Endothelial cell of umbilical vein (primary cell): Measurements from ENCODE around the gene ASXL2. TPM values are rescaled to one million over a fixed set of nuclear protein-coding genes. Genes with fewer than 3 reads are reported as not detected.

Experiments used
- BruUV-seq: library from RNA; stranded (reverse); fragments of 400-500 nt; replicated peaks from 2 replicates; lab custom pipeline; 2021; lab: Mats Ljungman, UMichigan
- CTCF ChIA-PET: fragments of 300-600, 350-600 bp; sonication (Branson Sonifier 250); formaldehyde crosslinking; loops from one replicate; lab custom pipeline; 2021; ENCODE audit warnings: antibody characterized with exemption, inconsistent platforms; lab: Charles Lee
- POLR2A ChIA-PET: fragments of 300-600, 350-600 bp; sonication (Branson Sonifier 250); formaldehyde crosslinking; loops from one replicate; lab custom pipeline; 2021; ENCODE audit warnings: antibody characterized with exemption, inconsistent platforms; lab: Charles Lee
- DNase-seq: peaks from one replicate; pipeline ENCODE4 v3.0.0-alpha.2; 2011; ENCODE audit warnings: low read depth, low spot score
- FAIRE-seq: peaks from 2 replicates; lab custom pipeline; 2011; peaks lifted over from hg19 to GRCh38; lab: Jason Lieb, UNC
- H2AFZ ChIP-seq: 2 replicates; pipeline ENCODE4 v1.6.0; 2012; ENCODE audit warnings: low read depth, low read length, control low read depth, inconsistent platforms
- H3K27ac ChIP-seq: 2 replicates; pipeline ENCODE4 v1.5.1; 2011; ENCODE audit warnings: low read depth, mild to moderate bottlenecking, control low read depth, low read length, moderate library complexity; ENCODE audit not compliant: insufficient read depth
- H3K27me3 ChIP-seq, 2 experiments: 2 replicates each; pipeline versions ENCODE4 v1.6.0 to v1.6.1; 2011; ENCODE audit warnings: low read length in 2 of 2, mixed read lengths in 1 of 2; ENCODE audit not compliant: control insufficient read depth in 2 of 2, insufficient read depth in 2 of 2
- H3K36me3 ChIP-seq, 2 experiments: 2 replicates in 1 of 2; 3 replicates in 1 of 2; pipeline ENCODE4 v1.5.1; 2011; ENCODE audit warnings: low read length in 2 of 2, mild to moderate bottlenecking in 1 of 2, moderate library complexity in 1 of 2; ENCODE audit not compliant: control insufficient read depth in 2 of 2, insufficient read depth in 2 of 2; ENCODE audit errors: extremely low read depth in 1 of 2
- H3K4me1 ChIP-seq: 3 replicates; pipeline ENCODE4 v1.5.1; 2011; ENCODE audit warnings: mild to moderate bottlenecking, low read length; ENCODE audit not compliant: control insufficient read depth, insufficient read depth; ENCODE audit errors: extremely low read depth
- H3K4me2 ChIP-seq: 2 replicates; pipeline ENCODE4 v1.6.1; 2011; ENCODE audit warnings: low read length, control low read depth, mixed read lengths; ENCODE audit not compliant: insufficient read depth
- H3K4me3 ChIP-seq, 3 experiments: fragments of 200-600 bp in 1 of 3; sonication (generic), shearing (Covaris generic) in 1 of 3; replicated peaks in 1 of 3; 2 replicates each; pipeline ENCODE4 v1.5.1; 2011 to 2016; ENCODE audit warnings: control low read depth in 3 of 3, low read length in 3 of 3, mild to moderate bottlenecking in 2 of 3, inconsistent platforms in 1 of 3, low read depth in 1 of 3, moderate library complexity in 1 of 3; ENCODE audit not compliant: insufficient read depth in 1 of 3
- H3K79me2 ChIP-seq: 2 replicates; pipeline ENCODE4 v1.6.0; 2012; ENCODE audit warnings: low read length, inconsistent platforms; ENCODE audit not compliant: control insufficient read depth, insufficient read depth
- H3K9ac ChIP-seq: replicated peaks from 2 replicates; pipeline ENCODE3; 2011; ENCODE audit warnings: low read length, control low read depth; ENCODE audit not compliant: insufficient read depth; ENCODE audit errors: extremely low read depth
- H3K9me1 ChIP-seq: replicated peaks from 3 replicates; pipeline ENCODE4 v1.6.0; 2011; ENCODE audit warnings: mild to moderate bottlenecking, low read length; ENCODE audit not compliant: control insufficient read depth, insufficient read depth; ENCODE audit errors: extremely low read depth
- H3K9me3 ChIP-seq: replicated peaks from 2 replicates; pipeline ENCODE4 v1.5.1; 2012; ENCODE audit warnings: low read length, inconsistent platforms; ENCODE audit not compliant: control insufficient read depth, insufficient read depth
- H4K20me1 ChIP-seq: replicated peaks from 2 replicates; pipeline ENCODE3; 2011; ENCODE audit warnings: mild to moderate bottlenecking, low read length; ENCODE audit not compliant: control insufficient read depth, insufficient read depth; ENCODE audit errors: extremely low read depth
- EZH2 ChIP-seq: IDR thresholded peaks from 2 replicates; pipeline ENCODE4 v1.6.1; 2012; ENCODE audit warnings: borderline replicate concordance, low read depth, mild to moderate bottlenecking, moderate library complexity, low read length, inconsistent platforms; ENCODE audit not compliant: severe bottlenecking
- FOS ChIP-seq: IDR thresholded peaks from 2 replicates; pipeline ENCODE4 v1.6.1; 2011; ENCODE audit warnings: mild to moderate bottlenecking, low read length, moderate library complexity, borderline replicate concordance; ENCODE audit not compliant: insufficient read depth
- GATA2 ChIP-seq: IDR thresholded peaks from 2 replicates; pipeline ENCODE4 v1.7.0; 2011; ENCODE audit warnings: low read depth, mild to moderate bottlenecking, moderate library complexity, mixed read lengths, low read length; ENCODE audit not compliant: insufficient read length, insufficient read depth
- JUN ChIP-seq: IDR thresholded peaks from 2 replicates; pipeline ENCODE4 v1.6.1; 2011; ENCODE audit warnings: borderline replicate concordance, low read depth; ENCODE audit not compliant: insufficient read length, insufficient read depth
- MYC ChIP-seq: IDR thresholded peaks from one replicate; pipeline ENCODE4 v1.6.1; 2011; ENCODE audit warnings: mild to moderate bottlenecking, low read depth, low read length
- POLR2A ChIP-seq: IDR thresholded peaks from 2 replicates; pipeline ENCODE4 v1.6.1; 2012; ENCODE audit warnings: low read depth, mild to moderate bottlenecking, control low read depth, low read length
- POLR2AphosphoS5 ChIP-seq: IDR thresholded peaks from 2 replicates; pipeline ENCODE4 v1.6.1; 2012; ENCODE audit warnings: low read depth, mild to moderate bottlenecking, control low read depth, low read length, moderate library complexity; ENCODE audit not compliant: insufficient read depth
- dilution Hi-C: fragments of 300-500 bp; cut with MboI; formaldehyde crosslinking; loops from one replicate; pipeline ENCODE4 v1.15.0; 2019; ENCODE audit warnings: low sequenced_read_pairs; ENCODE audit not compliant: extremely low pct_ligation_motif_present
- intact Hi-C: fragments of 100-400 bp; cut with micrococcal nuclease; formaldehyde crosslinking; loops from one replicate; pipeline ENCODE4 v1.10.0; 2022
- polyA plus RNA-seq, 4 experiments: library from polyadenylated mRNA; depleted of rRNA in 3 of 4; stranded (reverse) in 3 of 4; unstranded in 1 of 4; fragments of >200 nt; gene quantifications; 2 replicates each; pipeline versions ENCODE4 v1.2.1 to v1.2.3, GENCODE V29; 2011 to 2012; ENCODE audit warnings: missing spikeins in 1 of 4
- total RNA-seq: library from RNA; stranded (reverse); gene quantifications from 2 replicates; pipeline ENCODE4 v1.2.3, GENCODE V29; 2021
- TF ChIP-seq, protein P1 (sequence below), 2 donors: IDR thresholded peaks; 1 replicate in 1 of 2; 2 replicates in 1 of 2; pipeline ENCODE4 v1.5.1; 2011; ENCODE audit warnings: low read length in 2 of 2, mild to moderate bottlenecking in 2 of 2, moderate library complexity in 2 of 2, control low read depth in 1 of 2, inconsistent platforms in 1 of 2, low read depth in 1 of 2; ENCODE audit not compliant: insufficient read depth in 1 of 2; ENCODE audit errors: extremely low read depth in 1 of 2
- TF ChIP-seq, protein P2 (sequence below): IDR thresholded peaks from 2 replicates; pipeline ENCODE4 v1.6.1; 2011; ENCODE audit not compliant: insufficient read depth, insufficient read length

The ASXL2 gene
- total and polyA plus RNA-seq, 2 donors (not counting 3 experiments of a cell fraction or from before 2014, with no cell fraction given): 6.1 to 33.8 TPM

DNA sequence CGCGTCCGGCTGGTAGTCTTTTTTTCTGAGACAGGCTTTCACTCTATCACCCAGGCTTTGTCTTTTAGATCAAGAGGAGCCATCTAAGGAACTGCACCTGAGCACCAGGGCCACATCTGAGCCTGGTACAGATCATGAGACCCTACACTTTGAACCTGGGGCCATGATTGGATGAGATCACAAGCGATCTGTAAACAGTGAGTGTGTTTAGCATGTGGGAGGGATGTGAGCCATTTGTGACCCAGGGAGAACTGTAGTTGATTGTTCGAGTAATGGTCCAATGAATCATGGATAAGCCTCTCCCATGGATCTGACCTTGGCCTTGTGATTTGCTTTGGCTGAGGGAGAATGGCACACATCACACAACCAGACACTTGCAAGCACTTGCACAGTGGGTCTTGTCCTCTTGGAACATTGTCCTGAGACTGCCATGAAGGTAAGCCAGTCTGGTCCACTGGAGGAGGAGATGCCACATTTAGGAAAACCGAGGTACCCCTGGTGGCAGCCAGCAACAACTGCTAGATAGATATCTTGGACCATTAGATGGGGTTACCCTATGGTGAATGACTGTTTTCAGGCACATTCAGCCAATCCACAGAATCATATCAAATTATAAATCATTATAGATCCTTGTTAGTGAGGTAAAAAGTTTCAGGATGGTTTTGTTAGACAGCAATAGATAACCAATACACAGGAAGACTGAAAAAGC, 185.4 kb downstream of the ASXL2 start:
- Histone ChIP-seq H3K9ac (no peak overlapping the region), H3K9me1 (no peaks in the 10 kb centered on the region), H3K4me2 (no peak overlapping the region), H3K27me3 (peaks cover 0 to 4% of the 10 kb centered on the region in 2 experiments), H4K20me1 (no peaks in the 10 kb centered on the region), H3K27ac (no peak overlapping the region), H3K9me3 (no peaks in the 10 kb centered on the region), H2AFZ (no peak overlapping the region), H3K36me3 (no peaks in the 10 kb centered on the region), H3K4me1 (no peaks in the 10 kb centered on the region), H3K4me3 (no peak overlapping the region), H3K79me2 (no peaks in the 10 kb centered on the region)
- TF ChIP-seq EZH2: no peak
- TF ChIP-seq POLR2A: no peak
- TF ChIP-seq, protein P1, sequence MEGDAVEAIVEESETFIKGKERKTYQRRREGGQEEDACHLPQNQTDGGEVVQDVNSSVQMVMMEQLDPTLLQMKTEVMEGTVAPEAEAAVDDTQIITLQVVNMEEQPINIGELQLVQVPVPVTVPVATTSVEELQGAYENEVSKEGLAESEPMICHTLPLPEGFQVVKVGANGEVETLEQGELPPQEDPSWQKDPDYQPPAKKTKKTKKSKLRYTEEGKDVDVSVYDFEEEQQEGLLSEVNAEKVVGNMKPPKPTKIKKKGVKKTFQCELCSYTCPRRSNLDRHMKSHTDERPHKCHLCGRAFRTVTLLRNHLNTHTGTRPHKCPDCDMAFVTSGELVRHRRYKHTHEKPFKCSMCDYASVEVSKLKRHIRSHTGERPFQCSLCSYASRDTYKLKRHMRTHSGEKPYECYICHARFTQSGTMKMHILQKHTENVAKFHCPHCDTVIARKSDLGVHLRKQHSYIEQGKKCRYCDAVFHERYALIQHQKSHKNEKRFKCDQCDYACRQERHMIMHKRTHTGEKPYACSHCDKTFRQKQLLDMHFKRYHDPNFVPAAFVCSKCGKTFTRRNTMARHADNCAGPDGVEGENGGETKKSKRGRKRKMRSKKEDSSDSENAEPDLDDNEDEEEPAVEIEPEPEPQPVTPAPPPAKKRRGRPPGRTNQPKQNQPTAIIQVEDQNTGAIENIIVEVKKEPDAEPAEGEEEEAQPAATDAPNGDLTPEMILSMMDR (IDR thresholded peaks at IDR 0.05; ENCODE audit: extremely low read depth in 1 of 2, insufficient read depth in 1 of 2, low read depth in 1 of 2, low read length in 2 of 2): no peak
- TF ChIP-seq GATA2: no peak
- TF ChIP-seq, protein P2, sequence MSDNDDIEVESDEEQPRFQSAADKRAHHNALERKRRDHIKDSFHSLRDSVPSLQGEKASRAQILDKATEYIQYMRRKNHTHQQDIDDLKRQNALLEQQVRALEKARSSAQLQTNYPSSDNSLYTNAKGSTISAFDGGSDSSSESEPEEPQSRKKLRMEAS: no peak
- no peak for TF ChIP-seq JUN
- no peak for TF ChIP-seq POLR2AphosphoS5
- no peak for TF ChIP-seq FOS
- no peak for TF ChIP-seq MYC
- ChIA-PET CTCF (interaction anchor here (3.6 kb wide), 1 partner anchor 28 kb away, joined by 15 read pairs; no protein-coding TSS in a partner anchor), POLR2A (no interaction called here)
- intact Hi-C loops (no loop called here), dilution Hi-C loops (no loop called here)
- no TSS peak for BruUV-seq
- no peak for DNase-seq
- peak; percentile 54 for FAIRE-seq
